Neural progenitor cell (in vitro differentiated cells): Measurements from ENCODE around the gene SLC2A9. TPM values are rescaled to one million over a fixed set of nuclear protein-coding genes. Genes with fewer than 3 reads are reported as not detected.

Experiments used
- DNase-seq: peaks from one replicate; pipeline ENCODE4 v3.0.0-alpha.2; 2016; ENCODE audit warnings: low spot score
- H2AFZ ChIP-seq: fragments of 200-600 bp; sonication (generic); replicated peaks from 2 replicates; pipeline ENCODE4 v1.6.1; 2016; ENCODE audit warnings: antibody characterized with exemption
- H3F3A ChIP-seq: fragments of 200-600 bp; sonication (generic); 2 replicates; pipeline ENCODE4 v1.6.1; 2016; ENCODE audit warnings: antibody characterized with exemption, low read depth
- H3K27ac ChIP-seq: fragments of 200-600 bp; sonication (generic); 2 replicates; pipeline ENCODE4 v1.5.1; 2016; ENCODE audit warnings: mild to moderate bottlenecking
- H3K27me3 ChIP-seq: fragments of 200-600 bp; sonication (generic); 2 replicates; pipeline ENCODE4 v1.6.1; 2016; ENCODE audit warnings: mild to moderate bottlenecking, moderate library complexity
- H3K36me3 ChIP-seq: fragments of 200-600 bp; sonication (generic); 2 replicates; pipeline ENCODE4 v1.5.1; 2016
- H3K4me1 ChIP-seq: fragments of 200-600 bp; sonication (generic); 2 replicates; pipeline ENCODE4 v1.6.1; 2016; ENCODE audit warnings: mixed run types
- H3K4me2 ChIP-seq: fragments of 200-600 bp; sonication (generic); 2 replicates; pipeline ENCODE4 v1.6.1; 2016
- H3K4me3 ChIP-seq: fragments of 200-600 bp; sonication (generic); 2 replicates; pipeline ENCODE4 v1.5.1; 2016
- H3K79me2 ChIP-seq: fragments of 200-600 bp; sonication (generic); 2 replicates; pipeline ENCODE4 v1.6.1; 2016; ENCODE audit warnings: low read depth
- H3K9ac ChIP-seq: fragments of 200-600 bp; sonication (generic); 2 replicates; pipeline ENCODE4 v1.6.1; 2016
- H3K9me3 ChIP-seq: fragments of 200-600 bp; sonication (generic); 2 replicates; pipeline ENCODE4 v1.5.1; 2016; ENCODE audit warnings: low read depth
- H4K20me1 ChIP-seq: fragments of 200-600 bp; sonication (generic); 2 replicates; pipeline ENCODE4 v1.6.1; 2016; ENCODE audit warnings: low read depth
- H3K27ac Mint-ChIP-seq: 3 replicates; pipeline ENCODE4 v1.8.0; 2021; ENCODE audit warnings: mixed read lengths
- H3K27me3 Mint-ChIP-seq: 2 replicates; pipeline ENCODE4 v1.8.0; 2022; ENCODE audit warnings: low read depth, mild to moderate bottlenecking, inconsistent platforms, moderate library complexity, mixed read lengths; ENCODE audit not compliant: insufficient read depth
- H3K36me3 Mint-ChIP-seq: 3 replicates; pipeline ENCODE4 v1.8.0; 2021; ENCODE audit warnings: mixed read lengths
- H3K4me1 Mint-ChIP-seq: 3 replicates; pipeline ENCODE4 v1.8.0; 2021; ENCODE audit warnings: mixed read lengths
- H3K4me3 Mint-ChIP-seq: 3 replicates; pipeline ENCODE4 v1.8.0; 2021; ENCODE audit warnings: mild to moderate bottlenecking, moderate library complexity, mixed read lengths
- H3K9me3 Mint-ChIP-seq: 3 replicates; pipeline ENCODE4 v1.8.0; 2020; ENCODE audit warnings: mixed read lengths
- EZH2 ChIP-seq: fragments of 200-600 bp; sonication (generic); IDR thresholded peaks from 2 replicates; pipeline ENCODE4 v1.6.1; 2017; ENCODE audit warnings: antibody characterized with exemption, mild to moderate bottlenecking, moderate library complexity
- EZH2phosphoT487 ChIP-seq: fragments of 200-600 bp; sonication (generic); IDR thresholded peaks from 2 replicates; pipeline ENCODE4 v1.6.1; 2017; ENCODE audit warnings: antibody characterized with exemption
- total RNA-seq: library from RNA; depleted of rRNA; stranded (reverse); fragments of >200 nt; gene quantifications from 2 replicates; pipeline ENCODE4 v1.2.3, GENCODE V29; 2015; ENCODE audit warnings: low replicate concordance
- TF ChIP-seq, protein P1 (sequence below): fragments of 200-600 bp; sonication (generic); IDR thresholded peaks from 2 replicates; pipeline ENCODE4 v1.5.1; 2017; ENCODE audit warnings: antibody characterized with exemption, mild to moderate bottlenecking

Gene SLC2A9
- total RNA-seq, 1 donor from 2014 or later, result not detected

DNA sequence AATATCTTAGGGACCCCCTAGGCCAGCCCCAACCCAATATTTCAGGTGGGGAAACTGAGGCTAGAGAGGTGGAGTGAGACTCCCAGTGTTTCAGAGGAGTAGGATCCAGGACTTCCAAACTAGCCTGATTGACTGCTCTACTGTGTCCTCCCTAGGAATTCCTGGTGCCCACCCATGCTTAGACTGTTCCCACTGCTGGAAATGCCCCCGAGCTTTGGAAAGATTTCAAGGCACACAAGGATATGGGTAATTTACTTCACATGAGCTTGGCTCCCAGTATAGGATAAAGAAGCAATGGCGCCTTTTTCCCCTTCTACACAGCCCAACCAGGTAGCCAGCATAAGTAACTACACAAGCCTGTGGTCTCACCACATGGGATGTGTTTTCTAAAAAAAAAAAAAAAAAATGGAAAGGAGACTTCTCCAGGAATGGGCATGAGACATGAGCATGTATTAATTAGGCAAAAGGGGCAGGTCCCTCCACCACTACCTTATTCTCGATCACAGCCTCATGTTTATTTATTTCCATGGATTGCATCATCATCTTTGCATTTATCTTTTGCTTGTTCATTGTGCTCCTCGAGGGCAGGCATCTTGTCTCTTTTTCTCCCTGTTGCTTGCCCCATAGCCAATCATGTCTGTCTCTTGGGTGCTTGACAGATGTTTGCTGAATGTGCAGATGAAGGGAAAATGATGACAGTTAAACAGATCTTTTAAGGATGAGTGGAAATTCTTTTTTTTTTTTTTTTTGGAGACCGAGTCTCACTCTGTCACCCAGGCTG lies 173.1 kb downstream of the SLC2A9 start:
- Histone ChIP-seq H3K4me3 (no peak overlapping the region), H2AFZ (no peak overlapping the region), H3K9ac (no peak overlapping the region), H3F3A (no peaks in the 10 kb centered on the region), H3K4me1 (no peaks in the 10 kb centered on the region), H3K27ac (no peak overlapping the region), H4K20me1 (no peaks in the 10 kb centered on the region), H3K79me2 (no peaks in the 10 kb centered on the region), H3K27me3 (no peaks in the 10 kb centered on the region), H3K4me2 (no peak overlapping the region), H3K36me3 (no peaks in the 10 kb centered on the region), H3K9me3 (no peaks in the 10 kb centered on the region)
- no peaks in the 10 kb centered on the region for H3K4me1 Mint-ChIP-seq
- peaks cover 6% of the 10 kb centered on the region for H3K9me3 Mint-ChIP-seq
- TF ChIP-seq, protein P1, sequence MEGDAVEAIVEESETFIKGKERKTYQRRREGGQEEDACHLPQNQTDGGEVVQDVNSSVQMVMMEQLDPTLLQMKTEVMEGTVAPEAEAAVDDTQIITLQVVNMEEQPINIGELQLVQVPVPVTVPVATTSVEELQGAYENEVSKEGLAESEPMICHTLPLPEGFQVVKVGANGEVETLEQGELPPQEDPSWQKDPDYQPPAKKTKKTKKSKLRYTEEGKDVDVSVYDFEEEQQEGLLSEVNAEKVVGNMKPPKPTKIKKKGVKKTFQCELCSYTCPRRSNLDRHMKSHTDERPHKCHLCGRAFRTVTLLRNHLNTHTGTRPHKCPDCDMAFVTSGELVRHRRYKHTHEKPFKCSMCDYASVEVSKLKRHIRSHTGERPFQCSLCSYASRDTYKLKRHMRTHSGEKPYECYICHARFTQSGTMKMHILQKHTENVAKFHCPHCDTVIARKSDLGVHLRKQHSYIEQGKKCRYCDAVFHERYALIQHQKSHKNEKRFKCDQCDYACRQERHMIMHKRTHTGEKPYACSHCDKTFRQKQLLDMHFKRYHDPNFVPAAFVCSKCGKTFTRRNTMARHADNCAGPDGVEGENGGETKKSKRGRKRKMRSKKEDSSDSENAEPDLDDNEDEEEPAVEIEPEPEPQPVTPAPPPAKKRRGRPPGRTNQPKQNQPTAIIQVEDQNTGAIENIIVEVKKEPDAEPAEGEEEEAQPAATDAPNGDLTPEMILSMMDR, result no peak
- TF ChIP-seq EZH2phosphoT487 (no peak), EZH2 (no peak)
- H3K4me3 Mint-ChIP-seq, result no peak overlapping the region
- peaks cover 3% of the 10 kb centered on the region for H3K27me3 Mint-ChIP-seq
- DNase-seq, result no peak
- H3K36me3 Mint-ChIP-seq, result no peaks in the 10 kb centered on the region
- H3K27ac Mint-ChIP-seq, result no peak overlapping the region

DNA sequence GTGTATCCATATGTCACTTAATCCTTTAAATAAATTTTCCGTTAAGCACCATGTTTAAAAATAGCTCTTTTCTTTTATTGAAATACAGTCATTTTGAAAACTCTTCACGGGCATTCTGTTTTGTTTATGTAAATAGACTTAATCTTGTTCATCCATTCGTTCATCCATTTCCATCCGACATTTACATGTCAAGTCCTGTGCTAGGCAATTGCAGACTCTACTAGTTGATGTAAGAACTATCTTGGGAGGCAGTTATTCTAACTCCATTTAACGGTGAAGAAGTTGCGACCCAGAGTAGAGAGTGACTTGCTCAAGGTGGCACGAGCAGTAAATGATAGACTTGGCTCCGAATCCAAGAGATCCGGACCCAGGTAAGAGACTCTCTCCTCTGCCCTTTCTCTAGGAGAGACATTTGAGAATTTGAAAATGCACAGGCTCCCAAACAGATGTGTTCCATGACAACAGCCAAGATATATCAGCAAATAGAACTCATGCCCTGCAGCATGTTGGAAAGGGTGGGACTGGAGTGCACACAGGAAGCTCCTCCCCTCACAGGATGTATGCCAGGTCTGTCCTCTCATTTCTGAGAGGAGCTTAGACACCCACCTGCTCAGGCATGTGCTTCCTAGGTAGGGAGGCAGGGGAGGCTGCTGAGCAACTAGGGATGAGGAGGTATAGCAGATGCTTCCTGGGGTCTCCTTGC lies 175.4 kb downstream of the SLC2A9 start:
- no peaks in the 10 kb centered on the region for H3K36me3 ChIP-seq
- H3K9me3 ChIP-seq, result peaks cover under 1% of the 10 kb centered on the region
- H3K4me1 ChIP-seq, result no peaks in the 10 kb centered on the region
- H3K27ac Mint-ChIP-seq, result no peak overlapping the region
- TF ChIP-seq, protein P1, result no peak
- no peak for TF ChIP-seq EZH2phosphoT487
- no peak for TF ChIP-seq EZH2
- H3K4me1 Mint-ChIP-seq, result no peaks in the 10 kb centered on the region
- H3K36me3 Mint-ChIP-seq, result no peaks in the 10 kb centered on the region
- H2AFZ ChIP-seq, result no peak overlapping the region
- H3K27me3 Mint-ChIP-seq, result peaks cover 3% of the 10 kb centered on the region
- no peak overlapping the region for H3K27ac ChIP-seq
- no peaks in the 10 kb centered on the region for H3K79me2 ChIP-seq
- peaks cover 13% of the 10 kb centered on the region for H3K9me3 Mint-ChIP-seq
- H4K20me1 ChIP-seq, result no peaks in the 10 kb centered on the region
- H3K4me2 ChIP-seq, result no peak overlapping the region
- DNase-seq, result no peak
- H3F3A ChIP-seq, result no peaks in the 10 kb centered on the region
- H3K9ac ChIP-seq, result no peak overlapping the region
- no peak overlapping the region for H3K4me3 Mint-ChIP-seq
- H3K27me3 ChIP-seq, result no peaks in the 10 kb centered on the region
- no peak overlapping the region for H3K4me3 ChIP-seq

DNA sequence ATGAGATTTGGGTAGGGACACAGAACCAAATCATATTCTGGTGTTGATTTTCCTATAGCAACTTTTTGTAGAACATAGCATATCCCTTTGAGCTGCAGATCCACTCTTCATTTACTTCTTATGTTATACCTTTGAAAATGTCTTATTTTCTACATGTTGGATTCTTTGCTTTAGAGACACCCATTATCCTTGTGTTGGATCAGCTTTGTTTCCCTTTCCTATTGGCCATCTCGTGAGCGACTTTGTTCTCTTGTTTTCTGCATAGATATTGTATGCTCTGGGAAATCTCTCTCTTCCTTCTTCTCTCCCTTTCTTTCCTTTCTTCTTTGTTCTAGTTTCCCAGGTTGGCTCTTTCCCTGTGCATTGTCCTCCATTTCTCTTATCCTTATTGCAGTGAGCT lies 180.2 kb downstream of the SLC2A9 start:
- Mint-ChIP-seq H3K9me3 (peaks cover 23% of the 10 kb centered on the region), H3K4me3 (no peak overlapping the region), H3K27me3 (peaks cover 2% of the 10 kb centered on the region), H3K4me1 (no peaks in the 10 kb centered on the region), H3K36me3 (no peaks in the 10 kb centered on the region), H3K27ac (no peak overlapping the region)
- no peaks in the 10 kb centered on the region for H3K4me1 ChIP-seq
- no peak overlapping the region for H3K27ac ChIP-seq
- no peaks in the 10 kb centered on the region for H3F3A ChIP-seq
- no peak overlapping the region for H2AFZ ChIP-seq
- peaks cover 4% of the 10 kb centered on the region for H3K9me3 ChIP-seq
- no peak overlapping the region for H3K9ac ChIP-seq
- no peaks in the 10 kb centered on the region for H3K36me3 ChIP-seq
- TF ChIP-seq EZH2, result no peak
- no peak for TF ChIP-seq EZH2phosphoT487
- TF ChIP-seq, protein P1, result no peak
- no peak overlapping the region for H3K4me3 ChIP-seq
- no peaks in the 10 kb centered on the region for H3K27me3 ChIP-seq
- no peaks in the 10 kb centered on the region for H3K79me2 ChIP-seq
- DNase-seq, result no peak
- no peaks in the 10 kb centered on the region for H4K20me1 ChIP-seq
- H3K4me2 ChIP-seq, result no peak overlapping the region
